Gastrocnemius medialis (tissue), 4 donors: ENCODE measurements around the gene NKAP. TPM values are rescaled to one million over a fixed set of nuclear protein-coding genes. Genes with fewer than 3 reads are reported as not detected.

Experiments
- ATAC-seq, 2 donors: fragments of 150-250 bp; one replicate each; pipeline ENCODE4 v1.9.1; 2016
- DNase-seq, 2 donors: peaks; one replicate each; pipeline ENCODE4 v3.0.0-alpha.2; 2019
- H3K27ac ChIP-seq, 4 donors: fragments of 200-600 bp; sonication (generic); 1 replicate in 1 of 4; 2 replicates in 3 of 4; pipeline ENCODE4 v1.5.1; 2016 to 2018; ENCODE audit warnings: mild to moderate bottlenecking in 2 of 4, moderate library complexity in 1 of 4
- H3K27me3 ChIP-seq, 3 donors: fragments of 200-600 bp; sonication (generic) in 2 of 3; 1 replicate in 1 of 3; 2 replicates in 2 of 3; pipeline versions ENCODE4 v1.5.1 to v1.6.0; 2016 to 2019; ENCODE audit warnings: mild to moderate bottlenecking in 1 of 3, moderate library complexity in 1 of 3
- H3K36me3 ChIP-seq, 2 donors: fragments of 200-600 bp; sonication (generic) in 1 of 2; one replicate each; pipeline ENCODE4 v1.5.1; 2017 to 2018
- H3K4me1 ChIP-seq, 2 donors: fragments of 200-600 bp; sonication (generic) in 1 of 2; one replicate each; pipeline ENCODE4 v1.5.1; 2016 to 2017; ENCODE audit warnings: mild to moderate bottlenecking in 2 of 2
- H3K4me3 ChIP-seq, 4 donors: fragments of 200-600 bp; sonication (generic) in 3 of 4; 1 replicate in 1 of 4; 2 replicates in 3 of 4; pipeline ENCODE4 v1.5.1; 2016 to 2019; ENCODE audit warnings: mild to moderate bottlenecking in 2 of 4
- H3K9me3 ChIP-seq, 3 donors: fragments of 200-600 bp; sonication (generic) in 2 of 3; 1 replicate in 1 of 3; 2 replicates in 2 of 3; pipeline ENCODE4 v1.5.1; 2016 to 2019
- POLR2A ChIP-seq, 2 donors: fragments of 450-650 bp; IDR thresholded peaks; one replicate each; pipeline ENCODE4 v1.6.1; 2017; ENCODE audit warnings: antibody characterized with exemption in 2 of 2, mild to moderate bottlenecking in 2 of 2, moderate library complexity in 2 of 2
- in situ Hi-C, 4 donors: fragments of 200-750 bp; cut with MboI; loops; one replicate each; pipeline versions ENCODE4 v1.15.0 to v1.8.0; 2017; ENCODE audit warnings: low sequenced_read_pairs in 4 of 4
- intact Hi-C: fragments of 100-400 bp; cut with DNase I; formaldehyde crosslinking; loops from one replicate; pipeline ENCODE4 v1.15.1; 2023; ENCODE audit warnings: low total_unique reads
- total RNA-seq, 4 donors: library from RNA; depleted of rRNA; stranded (reverse); fragments of >200 nt; gene quantifications; one replicate each; pipeline versions ENCODE4 v1.1.0 to v1.2.3, GENCODE V29; 2016
- TF ChIP-seq, protein P1 (sequence below), 5 experiments: fragments of 450-650 bp in 3 of 5; fragments of 200-600 bp in 2 of 5; sonication (generic) in 2 of 5; IDR thresholded peaks in 4 of 5; conservative IDR thresholded peaks in 1 of 5; 1 replicate in 4 of 5; 2 replicates in 1 of 5; pipeline ENCODE4 v1.5.1; 2016 to 2019; ENCODE audit warnings: antibody characterized with exemption in 5 of 5, mild to moderate bottlenecking in 3 of 5, moderate library complexity in 3 of 5

The NKAP gene
- total RNA-seq, 4 donors from 2014 or later, result 3.4 to 5.1 (median 4.3) TPM

GRCh38 chrX:119954374-119954773 lies 10.8 kb upstream of the NKAP start:
- intact Hi-C loops (no loop called here), in situ Hi-C loops (no loop called here)
- H3K4me3 ChIP-seq, result no peak overlapping the region
- no peaks in the 10 kb centered on the region for H3K9me3 ChIP-seq
- H3K27ac ChIP-seq, result no peak overlapping the region
- no peak for ATAC-seq
- TF ChIP-seq POLR2A (IDR thresholded peaks at IDR 0.05), result no peak
- TF ChIP-seq, protein P1, sequence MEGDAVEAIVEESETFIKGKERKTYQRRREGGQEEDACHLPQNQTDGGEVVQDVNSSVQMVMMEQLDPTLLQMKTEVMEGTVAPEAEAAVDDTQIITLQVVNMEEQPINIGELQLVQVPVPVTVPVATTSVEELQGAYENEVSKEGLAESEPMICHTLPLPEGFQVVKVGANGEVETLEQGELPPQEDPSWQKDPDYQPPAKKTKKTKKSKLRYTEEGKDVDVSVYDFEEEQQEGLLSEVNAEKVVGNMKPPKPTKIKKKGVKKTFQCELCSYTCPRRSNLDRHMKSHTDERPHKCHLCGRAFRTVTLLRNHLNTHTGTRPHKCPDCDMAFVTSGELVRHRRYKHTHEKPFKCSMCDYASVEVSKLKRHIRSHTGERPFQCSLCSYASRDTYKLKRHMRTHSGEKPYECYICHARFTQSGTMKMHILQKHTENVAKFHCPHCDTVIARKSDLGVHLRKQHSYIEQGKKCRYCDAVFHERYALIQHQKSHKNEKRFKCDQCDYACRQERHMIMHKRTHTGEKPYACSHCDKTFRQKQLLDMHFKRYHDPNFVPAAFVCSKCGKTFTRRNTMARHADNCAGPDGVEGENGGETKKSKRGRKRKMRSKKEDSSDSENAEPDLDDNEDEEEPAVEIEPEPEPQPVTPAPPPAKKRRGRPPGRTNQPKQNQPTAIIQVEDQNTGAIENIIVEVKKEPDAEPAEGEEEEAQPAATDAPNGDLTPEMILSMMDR (IDR thresholded peaks at IDR 0.05 in 4 of 5, conservative IDR thresholded peaks at IDR 0.05 in 1 of 5), result no peak
- no peaks in the 10 kb centered on the region for H3K27me3 ChIP-seq
- no peaks in the 10 kb centered on the region for H3K4me1 ChIP-seq
- H3K36me3 ChIP-seq, result no peaks in the 10 kb centered on the region
- DNase-seq, result no peak

DNA sequence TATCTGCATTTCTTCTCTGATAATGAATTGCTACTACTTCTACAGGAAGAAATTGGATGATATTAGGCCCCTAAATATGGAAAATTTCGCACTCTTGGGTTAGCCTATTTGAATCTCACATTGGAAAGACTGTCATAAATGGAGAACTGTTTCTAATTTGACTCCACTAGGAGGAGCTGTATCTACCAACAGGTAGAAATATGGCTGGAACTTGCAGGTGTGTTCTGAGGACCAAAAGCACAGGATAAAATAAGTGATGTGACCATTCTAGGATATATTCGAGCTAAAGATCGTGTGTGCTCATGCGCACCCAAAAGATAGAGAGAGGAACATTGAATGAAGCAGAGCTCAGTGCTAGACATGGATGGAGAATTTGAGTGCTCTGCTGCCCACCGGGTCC lies 4.8 kb upstream of the NKAP start:
- H3K4me1 ChIP-seq, result no peaks in the 10 kb centered on the region
- no peaks in the 10 kb centered on the region for H3K9me3 ChIP-seq
- no peak overlapping the region for H3K4me3 ChIP-seq
- in situ Hi-C loops (no loop called here), intact Hi-C loops (loop anchor here (10.0 kb wide), 1 partner anchor 296 kb away; no protein-coding TSS in a partner anchor)
- no peaks in the 10 kb centered on the region for H3K36me3 ChIP-seq
- no peak for ATAC-seq
- TF ChIP-seq, protein P1 (IDR thresholded peaks at IDR 0.05 in 4 of 5, conservative IDR thresholded peaks at IDR 0.05 in 1 of 5), result no peak
- TF ChIP-seq POLR2A (IDR thresholded peaks at IDR 0.05), result no peak
- no peak overlapping the region for H3K27ac ChIP-seq
- H3K27me3 ChIP-seq, result no peaks in the 10 kb centered on the region
- DNase-seq, result no peak

- ATAC-seq (no peak), DNase-seq (no peak)
- no peak for TF ChIP-seq POLR2A (IDR thresholded peaks at IDR 0.05)
- TF ChIP-seq, protein P1 (IDR thresholded peaks at IDR 0.05 in 4 of 5, conservative IDR thresholded peaks at IDR 0.05 in 1 of 5), result no peak
- no peaks in the 10 kb centered on the region for H3K9me3 ChIP-seq
- H3K4me1 ChIP-seq, result peaks cover 6 to 15% of the 10 kb centered on the region in 2 donors
- intact Hi-C loops, result loop anchor here (10.0 kb wide), 1 partner anchor 299 kb away; no protein-coding TSS in a partner anchor
- no peaks in the 10 kb centered on the region for H3K27me3 ChIP-seq
- H3K4me3 ChIP-seq, result no peak overlapping the region
- in situ Hi-C loops, result no loop called here
- H3K27ac ChIP-seq, result no peak overlapping the region
- no peaks in the 10 kb centered on the region for H3K36me3 ChIP-seq
Observed at GRCh38 chrX:119945481-119945880, 1.9 kb upstream of the NKAP start.

DNA sequence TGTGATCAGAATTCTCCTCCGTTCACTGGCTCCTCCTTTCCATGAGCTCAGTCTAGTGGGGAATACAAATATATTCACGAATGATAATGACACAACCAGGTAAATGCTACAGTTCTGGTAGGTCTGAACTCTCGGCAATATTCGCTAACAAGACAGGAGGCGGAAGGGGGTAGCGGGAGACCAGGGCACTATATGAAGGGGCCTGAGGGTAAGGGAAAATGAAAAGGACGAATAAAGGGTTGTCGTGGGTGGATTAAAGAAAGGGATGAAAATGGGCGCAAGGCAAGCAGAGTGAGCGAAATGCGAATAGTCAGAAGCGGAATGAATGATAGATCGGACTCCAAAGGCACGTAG lies 743 bp downstream of the NKAP start:
- peak overlapping the region; percentile 81 to 90 (median 86) for H3K27ac ChIP-seq

More for the DNA sequence above, 743 bp downstream of the NKAP start:
- in situ Hi-C loops, result no loop called here
- ATAC-seq, result no peak
- Histone ChIP-seq H3K36me3 (no peaks in the 10 kb centered on the region), H3K4me1 (peaks cover 6 to 15% of the 10 kb centered on the region in 2 donors), H3K9me3 (no peaks in the 10 kb centered on the region), H3K4me3 (peak overlapping the region; percentile 61 to 76 (median 66)), H3K27me3 (no peaks in the 10 kb centered on the region)
- DNase-seq, result no peak
- intact Hi-C loops, result loop anchor here (1.0 to 10.0 kb wide), 4 partner anchors 71 to 476 kb away; partner anchors contain the start of genes NDUFA1, RNF113A, RPL39 and SLC25A5
- TF ChIP-seq POLR2A (IDR thresholded peaks at IDR 0.05), result no peak
- TF ChIP-seq, protein P1 (IDR thresholded peaks at IDR 0.05 in 4 of 5, conservative IDR thresholded peaks at IDR 0.05 in 1 of 5), result no peak
